Spleen (tissue), 11 donors: Measurements from ENCODE around the gene RBM39. TPM values are rescaled to one million over a fixed set of nuclear protein-coding genes. Genes with fewer than 3 reads are reported as not detected.

Source experiments
- DNase-seq: peaks from one replicate; pipeline ENCODE4 v3.0.0-alpha.2; 2020
- H3K27ac ChIP-seq, 8 donors: fragments of 200-600 bp; sonication (generic) in 7 of 8; 1 replicate in 4 of 8; 2 replicates in 4 of 8; pipeline versions ENCODE4 v1.5.0 to v1.8.0; 2016 to 2021; ENCODE audit warnings: inconsistent platforms in 4 of 8, mild to moderate bottlenecking in 4 of 8, moderate library complexity in 1 of 8
- H3K27me3 ChIP-seq, 7 donors: fragments of 200-600 bp; sonication (generic) in 6 of 7; replicated peaks in 1 of 7; 1 replicate in 4 of 7; 2 replicates in 3 of 7; pipeline versions ENCODE4 v1.5.0 to v1.8.0; 2016 to 2021; ENCODE audit warnings: inconsistent platforms in 3 of 7, mild to moderate bottlenecking in 1 of 7
- H3K36me3 ChIP-seq, 6 donors: fragments of 200-600 bp; sonication (generic) in 5 of 6; 1 replicate in 4 of 6; 2 replicates in 2 of 6; pipeline versions ENCODE4 v1.5.0 to v1.8.0; 2016 to 2021; ENCODE audit warnings: inconsistent platforms in 2 of 6
- H3K4me1 ChIP-seq, 6 donors: fragments of 200-600 bp; sonication (generic) in 5 of 6; 1 replicate in 3 of 6; 2 replicates in 3 of 6; pipeline versions ENCODE4 v1.5.0 to v1.8.0; 2016 to 2021; ENCODE audit warnings: inconsistent platforms in 3 of 6
- H3K4me3 ChIP-seq, 8 donors: fragments of 200-600 bp; sonication (generic) in 7 of 8; 1 replicate in 4 of 8; 2 replicates in 4 of 8; pipeline versions ENCODE4 v1.5.0 to v1.8.0; 2016 to 2021; ENCODE audit warnings: inconsistent platforms in 4 of 8, mild to moderate bottlenecking in 4 of 8, moderate library complexity in 2 of 8
- H3K9me3 ChIP-seq, 8 donors: fragments of 200-600 bp; sonication (generic) in 7 of 8; 1 replicate in 4 of 8; 2 replicates in 4 of 8; pipeline versions ENCODE4 v1.5.0 to v1.8.0; 2016 to 2021; ENCODE audit warnings: inconsistent platforms in 4 of 8
- CTCF ChIP-seq, 11 experiments: fragments of 200-600 bp in 7 of 11; fragments of 450-650 bp in 4 of 11; sonication (generic) in 4 of 11; IDR thresholded peaks in 8 of 11; conservative IDR thresholded peaks in 3 of 11; 1 replicate in 7 of 11; 2 replicates in 4 of 11; pipeline versions ENCODE4 v1.4.0 to v1.8.0; 2016 to 2021; ENCODE audit warnings: antibody characterized with exemption in 11 of 11, inconsistent platforms in 4 of 11, mild to moderate bottlenecking in 1 of 11
- POLR2A ChIP-seq, 3 donors: fragments of 450-650 bp; IDR thresholded peaks; one replicate each; pipeline ENCODE4 v1.5.1; 2017; ENCODE audit warnings: antibody characterized with exemption in 3 of 3, mild to moderate bottlenecking in 1 of 3
- POLR2AphosphoS5 ChIP-seq, 3 donors: sonication (generic); formaldehyde crosslinking; IDR thresholded peaks; one replicate each; pipeline ENCODE4 v1.5.1; 2017; ENCODE audit warnings: antibody characterized with exemption in 3 of 3
- WGBS, 5 donors: extraction: QIAGEN DNeasy Blood & Tissue Kit in 3 of 5; methylation state at CpG; one replicate each; pipeline versions ENCODE4 v1.1.5 to v1.1.7; 2013 to 2018; 5-methylcytosine and 5-hydroxymethylcytosine counted together
- intact Hi-C: fragments of 100-400 bp; cut with DNase I; formaldehyde crosslinking; loops from one replicate; pipeline ENCODE4 v1.15.0; 2023; ENCODE audit warnings: low total_unique reads
- polyA plus RNA-seq, 3 donors: library from polyadenylated mRNA; stranded (reverse); fragments of 200-250 nt; gene quantifications; one replicate each; pipeline ENCODE4 v1.2.1, GENCODE V29; 2013
- total RNA-seq, 7 donors: library from RNA; depleted of rRNA in 3 of 7; stranded (reverse); fragments of >200 nt in 3 of 7; fragmentation: NEBNext Ultra II Directional in 4 of 7; extraction: Animal tissue kit (Norgen Biotek cat#: 25700) in 4 of 7; gene quantifications; one replicate each; pipeline versions ENCODE4 v1.1.0 to v1.2.1, GENCODE V29; 2016 to 2021
- donor health status: healthy with polysubstance abuse.
- donor health status: DM: no; HTN: no; CAD: no; lungs with moderate emphysema.
- donor health status: DM: no; HTN: no; CAD: no.
- donor health status: Bipolar disorder and iron deficiency.
- donor health status: healthy.
- donor health status: DM: no; HTN: no; CAD: no.
- donor health status: DM: yes; HTN: yes; CAD: no.

Gene RBM39
- total and polyA plus RNA-seq, 10 donors: 287 to 649 (median 414) TPM

DNA sequence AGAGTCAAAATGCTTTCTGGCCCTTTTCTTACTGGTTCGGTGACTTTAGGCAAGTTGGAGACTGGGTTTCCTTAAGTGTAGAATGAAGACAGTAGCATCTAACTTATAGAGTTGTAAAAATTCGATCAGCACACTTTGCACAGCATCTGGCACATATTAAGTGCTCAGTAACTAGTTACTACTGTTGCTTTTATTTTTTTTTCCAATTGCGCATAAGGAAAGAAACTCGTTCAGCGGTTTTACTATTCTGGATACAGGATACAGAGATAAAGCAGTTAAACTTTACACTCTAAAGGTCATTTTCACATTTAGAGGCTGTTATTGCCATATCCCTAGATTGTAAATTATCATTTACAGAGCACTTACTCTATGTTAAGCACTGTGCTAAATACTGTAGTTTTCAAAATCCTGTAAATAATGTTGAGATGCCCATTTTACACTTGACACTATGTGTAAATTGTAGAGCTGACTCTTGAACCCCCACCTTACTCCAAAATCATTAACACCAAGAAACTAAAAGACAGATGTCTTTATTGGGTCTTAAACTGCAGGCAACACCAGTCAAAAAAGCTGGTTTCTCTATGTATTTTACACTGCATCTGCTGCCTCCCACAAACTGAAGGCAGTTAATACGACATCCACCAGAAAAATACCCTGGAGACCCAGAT, 42.0 kb downstream of the RBM39 start:
- DNase-seq: no peak
- TF ChIP-seq POLR2AphosphoS5 (IDR thresholded peaks at IDR 0.05): no peak
- no peak for TF ChIP-seq CTCF (IDR thresholded peaks at IDR 0.05 in 8 of 11, conservative IDR thresholded peaks at IDR 0.05 in 3 of 11)
- no peak for TF ChIP-seq POLR2A (IDR thresholded peaks at IDR 0.05)
- Histone ChIP-seq H3K27me3 (no peaks in the 10 kb centered on the region), H3K4me1 (peaks cover 12 to 83% (median 48%) of the 10 kb centered on the region in 6 donors), H3K27ac (peak overlapping the region; percentile 89 to 95 (median 92)), H3K4me3 (peak overlapping the region; percentile 74 to 97 (median 94)), H3K9me3 (no peaks in the 10 kb centered on the region), H3K36me3 (peaks cover 4 to 67% (median 45%) of the 10 kb centered on the region in 6 donors)
- intact Hi-C loops: no loop called here
- WGBS, 5 donors: 23 to 33% (median 29%) methylated on average over 6 of the region's 6 CpGs

- Histone ChIP-seq H3K36me3 (peaks cover 0 to 67% (median 44%) of the 10 kb centered on the region in 6 donors), H3K4me1 (peaks cover 12 to 76% (median 44%) of the 10 kb centered on the region in 6 donors), H3K9me3 (no peaks in the 10 kb centered on the region), H3K27me3 (no peaks in the 10 kb centered on the region), H3K4me3 (peak within 1 kb of the TSS; percentile 74 to 97 (median 94)), H3K27ac (peak within 1 kb of the TSS; percentile 89 to 95 (median 92))
- TF ChIP-seq POLR2AphosphoS5 (IDR thresholded peaks at IDR 0.05) (peak; percentile 93 to 97 (median 94)), CTCF (IDR thresholded peaks at IDR 0.05 in 8 of 11, conservative IDR thresholded peaks at IDR 0.05 in 3 of 11) (peak in 8 of 11 experiments; percentile 1 to 60 (median 37)), POLR2A (IDR thresholded peaks at IDR 0.05) (peak in 2 of 3 donors; percentile 3 to 37)
- WGBS, 5 donors: 0 to 2% (median 0%) methylated on average over 12 to 81 of the region's 81 CpGs
- peak; percentile 96 for DNase-seq
- intact Hi-C loops: no loop called here
Observed at GRCh38 chr20:35699127-35699956, 42.7 kb downstream of the RBM39 start, which contains the start of the genes NFS1 and ROMO1. TSS of gene NFS1 (minus strand) at chr20:35699352. CDS start at chr20:35699288, 64 bp downstream. TSS of gene ROMO1 (plus strand) at chr20:35699405. CDS start at chr20:35699633, 228 bp downstream.

DNA sequence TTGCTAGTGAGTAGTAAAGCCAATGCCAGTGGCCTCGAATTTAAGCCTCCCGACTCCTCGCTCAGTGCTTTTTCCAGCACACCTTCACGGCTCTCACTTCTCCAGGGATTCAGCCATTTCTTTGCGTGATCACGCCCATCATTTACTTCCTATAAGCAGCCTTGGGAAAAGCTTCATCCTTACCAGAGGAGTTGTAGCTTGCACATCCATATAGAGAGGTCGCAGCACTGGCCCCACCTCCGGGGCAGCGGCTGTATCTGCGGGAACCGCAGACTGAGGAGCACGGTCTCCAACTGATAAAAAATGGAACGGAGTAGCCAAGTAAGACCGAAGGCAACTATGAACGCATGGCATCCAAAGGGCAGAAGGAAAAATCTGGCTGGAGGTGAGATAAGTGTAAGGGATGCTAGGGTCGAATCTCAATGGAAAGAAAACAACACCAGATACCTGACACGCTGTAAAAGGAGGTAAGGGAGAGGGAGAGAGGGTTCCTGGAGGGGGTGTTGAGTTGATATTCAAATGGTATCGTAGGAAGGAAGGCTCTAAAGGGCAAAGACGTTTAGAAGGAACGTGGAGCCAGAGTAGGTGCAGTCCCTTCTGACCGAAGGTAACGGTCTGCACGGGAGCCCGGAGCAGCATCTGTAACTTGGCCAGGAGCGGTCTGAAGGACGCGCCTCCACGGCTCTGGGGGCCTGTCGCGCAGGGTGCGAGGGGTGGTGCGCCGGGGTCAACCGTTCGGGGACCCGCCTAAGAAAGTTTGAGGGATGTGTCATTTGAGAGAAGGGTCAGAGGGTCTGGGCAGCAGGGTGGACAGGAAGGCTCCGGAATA, 43.5 kb downstream of the RBM39 start:
- DNase-seq: no peak
- peaks cover 0 to 67% (median 43%) of the 10 kb centered on the region in 6 donors for H3K36me3 ChIP-seq
- 7 to 11% (median 9%) methylated on average over 36 to 37 of the region's 37 CpGs for WGBS, 5 donors
- H3K4me1 ChIP-seq: peaks cover 12 to 68% (median 37%) of the 10 kb centered on the region in 6 donors
- H3K9me3 ChIP-seq: no peaks in the 10 kb centered on the region
- peak overlapping the region; percentile 89 to 95 (median 92) for H3K27ac ChIP-seq
- H3K4me3 ChIP-seq: peak overlapping the region; percentile 74 to 97 (median 94)
- intact Hi-C loops: no loop called here
- no peaks in the 10 kb centered on the region for H3K27me3 ChIP-seq
- TF ChIP-seq CTCF (IDR thresholded peaks at IDR 0.05 in 8 of 11, conservative IDR thresholded peaks at IDR 0.05 in 3 of 11) (peak in 1 of 11 experiments; percentile 3), POLR2A (IDR thresholded peaks at IDR 0.05) (no peak)
